Activated CD8-positive, alpha-beta memory T cell treated with anti-CD3 and anti-CD28 coated beads, Interleukin-2, amount 10 ng/mL, durations not matched to agents 7 days and 5 days (primary cell): ENCODE results near the gene PRSS36. TPM values are rescaled to one million over a fixed set of nuclear protein-coding genes. Genes with fewer than 3 reads are reported as not detected.

ENCODE experiments used
- ATAC-seq: fragments of 150-1000 bp; cut with Tn5 transposase; one replicate; pipeline ENCODE4 v1.10.0; 2021; ENCODE audit warnings: moderate library complexity
- CTCF ChIA-PET: fragments of 350-600 bp; sonication (Branson Sonifier 250); formaldehyde crosslinking; loops from one replicate; lab custom pipeline; 2021; ENCODE audit warnings: antibody characterized with exemption; lab: Charles Lee
- DNase-seq: peaks from one replicate; pipeline ENCODE4 v3.0.0-alpha.2; 2020
- H3K27ac Mint-ChIP-seq: one replicate; pipeline ENCODE4 v1.8.0; 2021; ENCODE audit warnings: mild to moderate bottlenecking, mixed read lengths
- H3K27me3 Mint-ChIP-seq: one replicate; pipeline ENCODE4 v1.8.0; 2021; ENCODE audit warnings: mixed read lengths
- H3K36me3 Mint-ChIP-seq: one replicate; pipeline ENCODE4 v1.8.0; 2021; ENCODE audit warnings: mild to moderate bottlenecking, mixed read lengths
- H3K4me1 Mint-ChIP-seq: one replicate; pipeline ENCODE4 v1.8.0; 2021; ENCODE audit warnings: mixed read lengths
- H3K4me3 Mint-ChIP-seq: one replicate; pipeline ENCODE4 v1.8.0; 2021; ENCODE audit warnings: mild to moderate bottlenecking, moderate library complexity, mixed read lengths
- H3K9me3 Mint-ChIP-seq: one replicate; pipeline ENCODE4 v1.8.0; 2022; ENCODE audit warnings: low read depth, mixed read lengths
- total RNA-seq, 2 experiments: library from RNA; stranded (reverse); gene quantifications; one replicate each; pipeline ENCODE4 v1.2.3, GENCODE V29; 2021

The PRSS36 gene
- total RNA-seq, 2 experiments from 2014 or later = 0.59 to 0.96 TPM

DNA sequence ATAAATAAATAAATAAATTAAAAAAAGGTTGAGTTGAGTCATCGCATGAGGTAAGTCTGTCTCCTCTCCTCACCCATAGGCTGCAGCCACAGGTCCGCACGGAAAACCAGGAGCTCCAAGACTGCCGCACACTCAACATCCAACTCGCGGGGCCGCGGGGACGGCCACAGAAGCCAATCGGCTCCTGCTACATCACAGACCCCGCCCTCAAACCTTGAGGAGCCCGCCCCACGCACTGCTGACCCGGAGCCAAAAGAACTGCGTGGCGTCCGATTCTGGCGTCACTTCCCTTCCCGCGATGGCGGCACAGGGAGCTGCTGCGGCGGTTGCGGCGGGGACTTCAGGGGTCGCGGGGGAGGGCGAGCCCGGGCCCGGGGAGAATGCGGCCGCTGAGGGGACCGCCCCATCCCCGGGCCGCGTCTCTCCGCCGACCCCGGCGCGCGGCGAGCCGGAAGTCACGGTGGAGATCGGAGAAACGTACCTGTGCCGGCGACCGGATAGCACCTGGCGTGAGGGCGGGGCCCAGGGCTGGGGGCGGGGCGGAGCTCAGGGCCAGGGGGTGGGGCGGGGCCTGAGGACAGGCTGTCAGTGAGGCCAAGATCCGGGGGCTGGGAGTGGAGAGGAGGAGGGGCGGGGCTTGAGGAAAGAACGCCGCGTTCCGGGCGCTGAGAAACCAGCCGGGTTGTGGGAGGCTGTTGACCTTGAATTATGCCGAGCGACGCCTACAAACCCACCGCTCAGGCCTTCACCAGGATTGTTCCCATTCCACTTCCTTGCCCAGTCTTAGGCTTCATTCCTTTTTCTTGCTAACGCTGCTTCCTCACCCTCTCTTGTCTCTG is 32.3 kb downstream of the PRSS36 start, which contains the start of gene KAT8:
KAT8 (plus strand) TSS at position 281 of the 839 bp plus-strand sequence; CDS start at position 299, 18 bp downstream.
- Mint-ChIP-seq H3K36me3 (peaks cover 19% of the 10 kb centered on the region), H3K9me3 (no peaks in the 10 kb centered on the region), H3K4me3 (peak within 1 kb of the TSS; percentile 87), H3K27ac (peak within 1 kb of the TSS; percentile 83), H3K4me1 (peaks cover 25% of the 10 kb centered on the region), H3K27me3 (no peaks in the 10 kb centered on the region)
- peak; percentile 96 for ATAC-seq
- peak; percentile 99 for DNase-seq
- CTCF ChIA-PET = interaction anchor here (0.6 to 4.8 kb wide), 14 partner anchors 8 to 343 kb away, joined by 3 to 35 read pairs (median 4); partner anchors contain the start of genes BCKDK, HSD3B7, ZNF646 and ZNF668

DNA sequence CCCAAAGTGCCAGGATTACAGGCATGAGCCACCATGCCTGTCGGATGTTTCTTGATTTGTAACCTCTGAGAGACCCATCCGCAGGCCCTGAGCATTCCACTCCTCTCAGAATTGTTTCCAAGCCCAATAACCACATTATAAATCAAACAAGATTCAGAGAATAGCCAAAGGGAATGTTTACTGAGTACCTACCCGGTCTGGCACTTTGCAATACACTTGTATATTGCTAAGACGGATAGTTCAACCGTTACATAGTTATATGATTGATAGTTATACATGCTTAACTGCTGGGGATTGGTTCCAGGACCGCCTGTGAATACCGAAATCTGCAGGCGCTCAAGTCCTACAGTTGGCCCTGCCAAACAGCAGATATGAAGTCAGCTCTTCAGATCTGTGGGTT is 35.4 kb downstream of the PRSS36 start:
- no peaks in the 10 kb centered on the region for H3K9me3 Mint-ChIP-seq
- no peaks in the 10 kb centered on the region for H3K27me3 Mint-ChIP-seq
- no peak overlapping the region for H3K4me3 Mint-ChIP-seq
- no peak overlapping the region for H3K27ac Mint-ChIP-seq
- CTCF ChIA-PET = interaction anchor here (4.8 kb wide), 1 partner anchor 28 kb away, joined by 35 read pairs; no protein-coding TSS in a partner anchor
- DNase-seq (no peak), ATAC-seq (no peak)
- peaks cover 29% of the 10 kb centered on the region for H3K4me1 Mint-ChIP-seq
- peaks cover 18% of the 10 kb centered on the region for H3K36me3 Mint-ChIP-seq

DNA sequence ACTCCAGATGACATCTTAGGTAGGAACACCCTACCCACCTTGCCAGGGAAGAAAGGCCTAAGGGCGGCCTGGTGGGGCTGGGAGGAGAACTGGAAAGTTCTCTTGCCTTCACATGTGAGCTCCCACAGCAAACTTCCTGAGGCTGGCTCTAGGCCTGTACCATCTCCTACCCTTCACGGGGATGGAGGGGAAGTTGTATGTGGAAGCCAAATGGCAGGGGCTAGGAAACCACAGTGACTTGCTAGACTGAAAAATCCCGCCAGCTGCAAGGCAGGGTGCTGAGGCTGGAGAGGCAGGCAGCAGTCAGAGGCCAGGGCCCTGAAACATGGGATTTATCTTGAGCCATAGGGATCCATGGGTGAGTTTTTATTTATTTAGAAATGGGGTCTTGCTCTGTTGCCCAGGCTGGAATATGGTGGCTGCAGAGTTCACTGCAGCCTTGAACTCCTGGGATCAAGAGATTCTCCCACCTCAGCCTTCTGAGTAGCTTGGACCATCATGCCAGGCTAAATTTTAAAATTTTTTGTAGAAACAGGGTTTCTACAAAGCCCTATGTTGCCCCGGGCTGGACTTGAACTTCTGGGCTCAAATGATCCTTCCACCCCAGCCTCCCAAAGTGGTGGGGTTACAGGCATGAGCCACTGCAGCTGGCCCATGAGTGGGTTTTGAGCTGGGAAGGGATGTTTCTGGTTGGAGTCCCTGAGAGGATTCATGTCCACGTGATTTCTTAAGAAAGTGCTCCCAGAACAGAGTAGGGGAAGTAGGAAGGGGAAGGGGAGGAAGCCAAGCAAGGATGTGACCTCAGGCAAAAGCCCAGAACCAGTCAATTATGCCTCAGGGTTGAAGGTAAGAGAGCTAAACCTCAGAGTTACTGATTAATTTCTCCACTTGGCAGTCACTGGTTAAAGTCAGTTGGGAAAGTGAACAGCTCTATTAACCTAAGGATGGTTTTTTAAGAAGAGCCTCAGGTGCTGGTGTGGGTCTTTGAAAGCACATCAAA is 36.4 kb downstream of the PRSS36 start:
- no peaks in the 10 kb centered on the region for H3K9me3 Mint-ChIP-seq
- H3K36me3 Mint-ChIP-seq = peaks cover 17% of the 10 kb centered on the region
- no peak for DNase-seq
- H3K4me1 Mint-ChIP-seq = peaks cover 29% of the 10 kb centered on the region
- no peak for ATAC-seq
- CTCF ChIA-PET = interaction anchor here (1.4 kb wide), 1 partner anchor 12 kb away, joined by 4 read pairs; no protein-coding TSS in a partner anchor
- H3K27me3 Mint-ChIP-seq = no peaks in the 10 kb centered on the region
- H3K27ac Mint-ChIP-seq = peak overlapping the region; percentile 52
- H3K4me3 Mint-ChIP-seq = no peak overlapping the region

DNA sequence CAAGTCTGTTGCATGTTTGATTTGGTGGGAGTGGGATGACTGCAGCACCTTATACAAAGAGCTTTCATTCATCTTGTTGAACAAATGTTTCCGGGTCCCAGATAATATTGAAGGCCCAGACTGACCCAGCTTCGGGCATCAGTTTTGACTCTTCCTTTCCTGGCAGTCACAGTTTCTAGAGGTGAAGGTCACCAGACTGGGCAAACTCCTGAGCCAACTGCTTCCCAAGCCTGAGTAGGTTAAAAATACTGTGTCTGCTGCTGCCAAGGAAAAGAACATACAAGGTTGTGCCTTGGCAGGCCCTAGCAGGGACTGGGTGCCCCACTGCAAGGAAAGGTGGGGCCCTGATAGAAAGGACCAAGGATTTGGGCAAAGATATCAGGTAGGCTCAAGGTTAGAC is 37.2 kb downstream of the PRSS36 start:
- CTCF ChIA-PET = interaction anchor here (1.4 kb wide), 1 partner anchor 12 kb away, joined by 4 read pairs; no protein-coding TSS in a partner anchor

DNA sequence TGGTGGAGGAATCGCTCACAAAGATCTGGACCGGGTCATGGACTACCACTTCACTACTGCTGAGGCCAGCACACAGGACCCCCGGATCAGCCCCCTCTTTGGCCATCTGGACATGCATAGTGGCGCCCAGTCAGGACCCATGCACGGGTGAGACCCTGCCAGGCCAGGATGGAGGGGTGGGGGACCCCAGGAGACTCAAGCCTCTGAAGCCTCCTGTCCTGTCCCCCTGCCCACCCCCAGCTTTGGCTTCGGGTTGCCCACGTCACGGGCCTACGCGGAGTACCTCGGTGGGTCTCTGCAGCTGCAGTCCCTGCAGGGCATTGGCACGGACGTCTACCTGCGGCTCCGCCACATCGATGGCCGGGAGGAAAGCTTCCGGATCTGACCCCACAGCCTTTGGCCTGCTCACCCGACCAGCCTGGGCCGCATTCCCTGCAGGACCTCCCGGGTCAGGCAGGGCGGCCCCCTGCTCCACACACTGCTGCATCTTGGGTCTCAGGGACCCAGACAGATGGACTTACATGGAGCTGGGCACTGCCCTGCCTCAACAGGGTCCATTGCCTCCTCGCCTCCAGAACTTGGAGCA is 37.9 kb downstream of the PRSS36 start:
- H3K27ac Mint-ChIP-seq = peak overlapping the region; percentile 13
- CTCF ChIA-PET = interaction anchor here (1.2 to 1.4 kb wide), 2 partner anchors 11 to 31 kb away, joined by 3 to 4 read pairs; no protein-coding TSS in a partner anchor

More for the DNA sequence above, 37.2 kb downstream of the PRSS36 start:
- peaks cover 17% of the 10 kb centered on the region for H3K36me3 Mint-ChIP-seq
- H3K27ac Mint-ChIP-seq = peak overlapping the region; percentile 27
- no peaks in the 10 kb centered on the region for H3K9me3 Mint-ChIP-seq
- no peak overlapping the region for H3K4me3 Mint-ChIP-seq
- ATAC-seq = no peak
- H3K27me3 Mint-ChIP-seq = no peaks in the 10 kb centered on the region
- DNase-seq = no peak
- peaks cover 27% of the 10 kb centered on the region for H3K4me1 Mint-ChIP-seq

DNA sequence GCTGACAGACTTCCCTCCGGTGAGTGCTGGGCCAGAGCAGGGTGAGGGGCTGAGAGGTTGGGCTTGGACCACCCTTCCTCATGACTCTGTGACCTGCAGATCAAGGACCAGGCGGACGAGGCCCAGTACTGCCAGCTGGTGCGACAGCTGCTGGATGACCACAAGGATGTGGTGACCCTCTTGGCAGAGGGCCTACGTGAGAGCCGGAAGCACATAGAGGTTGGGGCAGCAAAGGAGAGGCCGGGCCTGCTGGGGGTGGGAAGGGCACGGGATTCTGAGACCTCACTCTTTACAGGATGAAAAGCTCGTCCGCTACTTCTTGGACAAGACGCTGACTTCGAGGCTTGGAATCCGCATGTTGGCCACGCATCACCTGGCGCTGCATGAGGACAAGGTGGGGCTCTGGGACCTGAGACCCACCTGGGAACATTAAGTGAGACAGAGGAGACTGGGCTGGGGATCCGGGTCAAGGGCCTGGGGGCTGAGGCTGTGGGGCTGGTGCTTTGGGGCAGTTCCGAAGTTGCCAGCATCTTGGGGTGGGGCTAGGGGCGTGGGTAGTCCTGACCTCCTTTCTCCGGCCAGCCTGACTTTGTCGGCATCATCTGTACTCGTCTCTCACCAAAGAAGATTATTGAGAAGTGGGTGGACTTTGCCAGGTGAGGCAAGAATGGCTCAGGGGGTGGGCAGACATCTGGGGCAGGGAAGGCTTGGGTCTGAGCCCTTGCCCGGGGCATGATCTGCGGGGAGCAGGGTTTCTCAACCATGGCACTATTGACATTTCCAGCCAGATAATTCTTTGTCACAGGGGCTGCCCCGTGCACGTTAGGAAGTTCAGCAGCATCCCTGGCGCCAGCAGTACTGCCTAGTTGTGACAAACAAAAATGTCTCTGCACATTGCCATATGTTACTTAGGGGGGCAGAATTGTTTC is 39.5 kb downstream of the PRSS36 start:
- Mint-ChIP-seq H3K9me3 (no peaks in the 10 kb centered on the region), H3K4me1 (peaks cover 29% of the 10 kb centered on the region), H3K27ac (no peak overlapping the region), H3K4me3 (no peak overlapping the region), H3K27me3 (no peaks in the 10 kb centered on the region), H3K36me3 (peaks cover 17% of the 10 kb centered on the region)
- DNase-seq = no peak
- no peak for ATAC-seq
- CTCF ChIA-PET = no interaction called here

More for the DNA sequence above, 37.9 kb downstream of the PRSS36 start:
- no peaks in the 10 kb centered on the region for H3K27me3 Mint-ChIP-seq
- no peak overlapping the region for H3K4me3 Mint-ChIP-seq
- no peaks in the 10 kb centered on the region for H3K9me3 Mint-ChIP-seq
- peaks cover 17% of the 10 kb centered on the region for H3K36me3 Mint-ChIP-seq
- peaks cover 29% of the 10 kb centered on the region for H3K4me1 Mint-ChIP-seq
- DNase-seq = no peak
- ATAC-seq = no peak

DNA sequence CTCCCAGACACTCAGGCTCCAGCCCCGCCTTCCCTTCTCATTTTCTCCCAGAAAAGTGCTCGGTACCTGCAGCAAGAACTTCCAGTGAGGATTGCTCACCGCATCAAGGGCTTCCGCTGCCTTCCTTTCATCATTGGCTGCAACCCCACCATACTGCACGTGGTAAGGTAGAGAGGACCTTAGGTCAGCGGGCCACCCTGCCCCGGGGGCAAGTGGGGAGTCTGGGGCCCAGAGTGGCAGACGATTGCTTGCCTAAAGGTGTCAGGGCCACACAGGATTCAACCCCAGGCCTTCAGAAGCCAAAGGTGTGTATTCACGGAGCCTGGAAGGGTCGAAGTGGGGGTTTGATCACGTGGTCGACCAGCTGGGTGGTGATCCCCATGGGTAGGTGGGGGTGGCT is 40.2 kb downstream of the PRSS36 start:
- Mint-ChIP-seq H3K27ac (peak overlapping the region; percentile 38), H3K27me3 (no peaks in the 10 kb centered on the region), H3K4me1 (peaks cover 29% of the 10 kb centered on the region), H3K36me3 (peaks cover 17% of the 10 kb centered on the region), H3K9me3 (no peaks in the 10 kb centered on the region), H3K4me3 (peak overlapping the region; percentile 66)
- DNase-seq (no peak), ATAC-seq (no peak)
- CTCF ChIA-PET = no interaction called here

DNA sequence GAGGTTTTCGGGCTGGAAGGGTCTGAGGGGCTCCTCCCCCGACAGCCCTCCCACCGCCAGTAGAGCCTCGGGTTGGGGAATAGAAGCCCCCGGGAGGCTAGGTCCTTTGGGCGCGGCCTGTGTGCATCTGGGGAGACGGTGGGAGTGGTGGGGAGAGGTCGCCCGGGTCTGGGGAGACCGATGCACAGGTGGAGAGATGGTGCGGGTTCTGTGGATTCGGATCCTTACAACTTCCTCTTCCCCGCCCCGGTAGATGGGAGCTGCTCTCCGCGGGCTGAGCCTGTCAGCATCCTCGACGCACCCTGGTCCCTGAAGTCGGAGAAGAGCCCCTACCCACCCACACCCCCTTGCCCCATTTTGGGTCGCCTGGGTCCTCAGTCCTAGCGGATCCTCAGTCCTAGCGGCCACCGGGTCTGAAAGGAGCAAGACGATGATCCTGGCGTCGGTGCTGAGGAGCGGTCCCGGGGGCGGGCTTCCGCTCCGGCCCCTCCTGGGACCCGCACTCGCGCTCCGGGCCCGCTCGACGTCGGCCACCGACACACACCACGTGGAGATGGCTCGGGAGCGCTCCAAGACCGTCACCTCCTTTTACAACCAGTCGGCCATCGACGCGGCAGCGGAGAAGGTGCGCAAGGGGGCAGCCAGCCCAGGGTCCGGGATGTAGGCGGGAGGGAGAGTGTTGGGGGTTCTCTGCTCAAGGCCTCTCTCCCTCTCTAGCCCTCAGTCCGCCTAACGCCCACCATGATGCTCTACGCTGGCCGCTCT is 40.9 kb downstream of the PRSS36 start:
- Mint-ChIP-seq H3K27me3 (no peaks in the 10 kb centered on the region), H3K4me3 (peak overlapping the region; percentile 71), H3K36me3 (peaks cover 17% of the 10 kb centered on the region), H3K4me1 (peaks cover 26% of the 10 kb centered on the region), H3K27ac (peak overlapping the region; percentile 64), H3K9me3 (no peaks in the 10 kb centered on the region)
- ATAC-seq (no peak), DNase-seq (no peak)
- CTCF ChIA-PET = interaction anchor here (1.0 kb wide), 1 partner anchor 155 kb away, joined by 3 read pairs; no protein-coding TSS in a partner anchor

DNA sequence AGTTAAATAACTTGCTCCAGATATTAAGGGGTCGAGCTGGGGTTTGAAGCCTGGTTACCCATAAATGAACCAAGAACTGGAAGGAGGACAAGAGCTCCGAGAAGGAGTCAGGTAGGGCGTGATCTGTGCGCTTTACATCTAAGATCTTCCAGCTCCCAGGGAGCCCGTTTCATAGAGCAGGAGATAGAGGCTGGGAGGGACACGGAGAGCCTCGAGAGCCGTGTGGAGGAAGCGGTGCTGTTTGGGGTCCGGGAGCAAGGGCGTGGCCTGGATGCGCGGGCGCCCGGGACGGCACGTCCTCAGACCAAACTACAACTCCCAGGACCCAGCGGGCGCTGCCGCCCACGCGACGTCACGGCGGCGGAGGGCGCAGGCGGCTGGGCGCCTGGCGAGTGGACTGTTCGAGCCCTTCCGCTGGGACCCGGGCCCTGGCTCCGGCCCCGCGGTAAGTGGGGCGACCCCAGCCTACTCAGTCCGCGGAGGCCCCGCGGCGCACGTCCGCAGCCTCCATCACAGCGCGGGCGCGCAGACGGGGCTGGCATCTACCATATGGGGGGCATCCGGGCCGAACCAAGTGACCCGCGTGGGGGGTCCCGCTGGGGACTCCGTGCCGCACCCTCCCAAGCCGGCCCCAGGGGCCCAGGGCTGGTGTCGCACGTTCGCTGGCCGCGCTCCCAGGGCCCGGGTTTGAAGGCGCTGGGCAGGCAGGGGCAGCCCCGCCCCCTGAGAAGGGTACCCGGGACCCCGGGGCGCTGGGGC is 41.7 kb downstream of the PRSS36 start, which contains the start of gene BCKDK:
BCKDK (plus strand) TSS at position 352 of the 759 bp plus-strand sequence. CDS start 838 bp downstream, outside the sequence.
- Mint-ChIP-seq H3K4me1 (peaks cover 22% of the 10 kb centered on the region), H3K27ac (peak within 1 kb of the TSS; percentile 86), H3K36me3 (peaks cover 17% of the 10 kb centered on the region), H3K4me3 (peak within 1 kb of the TSS; percentile 80), H3K27me3 (no peaks in the 10 kb centered on the region), H3K9me3 (no peaks in the 10 kb centered on the region)
- peak; percentile 94 for ATAC-seq
- DNase-seq = peak; percentile 87
- CTCF ChIA-PET = interaction anchor here (1.0 to 2.0 kb wide), 4 partner anchors 9 to 154 kb away, joined by 3 to 11 read pairs (median 4); partner anchors contain the start of gene KAT8

DNA sequence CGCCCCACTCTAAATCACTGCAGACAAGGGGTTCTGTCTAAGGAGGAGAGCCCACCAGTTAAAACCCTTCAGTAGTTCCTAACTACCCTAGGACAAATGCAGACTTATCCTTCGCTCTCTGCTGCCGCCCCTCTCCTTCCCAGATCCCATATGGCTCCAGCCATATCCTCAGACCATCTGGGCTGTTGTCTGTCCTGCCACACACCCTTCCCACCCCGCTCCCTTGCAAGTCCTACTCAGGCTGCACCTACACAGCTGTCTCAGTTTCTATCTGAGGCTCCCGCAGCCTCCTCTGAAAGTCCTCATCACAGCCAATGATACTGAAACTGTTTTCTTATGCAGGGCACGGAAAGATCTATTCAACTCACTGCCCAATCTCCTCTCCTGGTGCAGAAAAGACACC is 42.4 kb downstream of the PRSS36 start:
- CTCF ChIA-PET = interaction anchor here (1.1 to 2.0 kb wide), 3 partner anchors 9 to 35 kb away, joined by 3 to 11 read pairs (median 4); partner anchors contain the start of gene KAT8
- ATAC-seq = peak; percentile 22
- Mint-ChIP-seq H3K36me3 (peaks cover 15% of the 10 kb centered on the region), H3K27ac (peak overlapping the region; percentile 86), H3K27me3 (no peaks in the 10 kb centered on the region), H3K9me3 (no peaks in the 10 kb centered on the region), H3K4me3 (peak overlapping the region; percentile 80), H3K4me1 (peaks cover 22% of the 10 kb centered on the region)
- DNase-seq = peak; percentile 51
